ENCODE data around the gene MOB2.

MOB2 gene

GRCh38 chr11:1461826-1462697 lies 24.5 kb downstream of the MOB2 start:
- Histone ChIP-seq H3K9me3 (ENCODE audit: insufficient read depth, low read depth, low read length) (no peaks in the 10 kb centered on the region), H3K36me3 (ENCODE audit: insufficient read depth, low read depth, low read length) (no peaks in the 10 kb centered on the region), H3K4me1 (ENCODE audit: insufficient read depth, low read length) (no peaks in the 10 kb centered on the region), H3K27me3 (ENCODE audit: insufficient read depth, low read length) (no peaks in the 10 kb centered on the region), H3K27ac (ENCODE audit: low read length) (no peak overlapping the region), H3K9ac (ENCODE audit: low read depth, low read length) (no peak overlapping the region), H3K4me3 (ENCODE audit: low read length) (no peak overlapping the region)

- no peaks in the 10 kb centered on the region for H3K4me1 ChIP-seq (ENCODE audit: insufficient read depth, low read length)
- no peaks in the 10 kb centered on the region for H3K9me3 ChIP-seq (ENCODE audit: insufficient read depth, low read depth, low read length)
- no peaks in the 10 kb centered on the region for H3K36me3 ChIP-seq (ENCODE audit: insufficient read depth, low read depth, low read length)
- no peak overlapping the region for H3K9ac ChIP-seq (ENCODE audit: low read depth, low read length)
- no peak overlapping the region for H3K4me3 ChIP-seq (ENCODE audit: low read length)
- no peaks in the 10 kb centered on the region for H3K27me3 ChIP-seq (ENCODE audit: insufficient read depth, low read length)
- no peak overlapping the region for H3K27ac ChIP-seq (ENCODE audit: low read length)
Observed at GRCh38 chr11:1460986-1461825, 25.4 kb downstream of the MOB2 start.

GRCh38 chr11:1460396-1460985 lies 26.1 kb downstream of the MOB2 start:
- Histone ChIP-seq H3K9me3 (ENCODE audit: insufficient read depth, low read depth, low read length) (no peaks in the 10 kb centered on the region), H3K27me3 (ENCODE audit: insufficient read depth, low read length) (no peaks in the 10 kb centered on the region), H3K36me3 (ENCODE audit: insufficient read depth, low read depth, low read length) (no peaks in the 10 kb centered on the region)

GRCh38 chr11:1459764-1460395 lies 26.7 kb downstream of the MOB2 start:
- Histone ChIP-seq H3K36me3 (ENCODE audit: insufficient read depth, low read depth, low read length) (no peaks in the 10 kb centered on the region), H3K9me3 (ENCODE audit: insufficient read depth, low read depth, low read length) (no peaks in the 10 kb centered on the region), H3K4me1 (ENCODE audit: insufficient read depth, low read length) (no peaks in the 10 kb centered on the region)

More at GRCh38 chr11:1460396-1460985, 26.1 kb downstream of the MOB2 start:
- Histone ChIP-seq H3K4me1 (ENCODE audit: insufficient read depth, low read length) (no peaks in the 10 kb centered on the region), H3K9ac (ENCODE audit: low read depth, low read length) (no peak overlapping the region), H3K27ac (ENCODE audit: low read length) (no peak overlapping the region), H3K4me3 (ENCODE audit: low read length) (no peak overlapping the region)

GRCh38 chr11:1459219-1459575 lies 27.4 kb downstream of the MOB2 start:
- Histone ChIP-seq H3K27me3 (ENCODE audit: insufficient read depth, low read length) (no peaks in the 10 kb centered on the region), H3K27ac (ENCODE audit: low read length) (no peak overlapping the region), H3K9me3 (ENCODE audit: insufficient read depth, low read depth, low read length) (no peaks in the 10 kb centered on the region), H3K9ac (ENCODE audit: low read depth, low read length) (no peak overlapping the region), H3K4me1 (ENCODE audit: insufficient read depth, low read length) (no peaks in the 10 kb centered on the region), H3K36me3 (ENCODE audit: insufficient read depth, low read depth, low read length) (no peaks in the 10 kb centered on the region), H3K4me3 (ENCODE audit: low read length) (no peak overlapping the region)

More at GRCh38 chr11:1459764-1460395, 26.7 kb downstream of the MOB2 start:
- H3K27me3 ChIP-seq (ENCODE audit: insufficient read depth, low read length), result no peaks in the 10 kb centered on the region
- no peak overlapping the region for H3K4me3 ChIP-seq (ENCODE audit: low read length)
- H3K27ac ChIP-seq (ENCODE audit: low read length), result no peak overlapping the region
- no peak overlapping the region for H3K9ac ChIP-seq (ENCODE audit: low read depth, low read length)

GRCh38 chr11:1458340-1459218 lies 28.0 kb downstream of the MOB2 start:
- Histone ChIP-seq H3K9ac (ENCODE audit: low read depth, low read length) (no peak overlapping the region), H3K36me3 (ENCODE audit: insufficient read depth, low read depth, low read length) (no peaks in the 10 kb centered on the region), H3K27ac (ENCODE audit: low read length) (no peak overlapping the region), H3K4me3 (ENCODE audit: low read length) (no peak overlapping the region), H3K9me3 (ENCODE audit: insufficient read depth, low read depth, low read length) (no peaks in the 10 kb centered on the region), H3K27me3 (ENCODE audit: insufficient read depth, low read length) (no peaks in the 10 kb centered on the region), H3K4me1 (ENCODE audit: insufficient read depth, low read length) (no peaks in the 10 kb centered on the region)

- H3K9me3 ChIP-seq (ENCODE audit: insufficient read depth, low read depth, low read length), result no peaks in the 10 kb centered on the region
- no peak overlapping the region for H3K9ac ChIP-seq (ENCODE audit: low read depth, low read length)
- no peaks in the 10 kb centered on the region for H3K4me1 ChIP-seq (ENCODE audit: insufficient read depth, low read length)
- H3K27me3 ChIP-seq (ENCODE audit: insufficient read depth, low read length), result no peaks in the 10 kb centered on the region
- H3K36me3 ChIP-seq (ENCODE audit: insufficient read depth, low read depth, low read length), result no peaks in the 10 kb centered on the region
- H3K4me3 ChIP-seq (ENCODE audit: low read length), result no peak overlapping the region
- no peak overlapping the region for H3K27ac ChIP-seq (ENCODE audit: low read length)
Observed at GRCh38 chr11:1457856-1458255, 28.7 kb downstream of the MOB2 start.

- Histone ChIP-seq H3K27me3 (ENCODE audit: insufficient read depth, low read length) (no peaks in the 10 kb centered on the region), H3K9ac (ENCODE audit: low read depth, low read length) (no peak overlapping the region), H3K9me3 (ENCODE audit: insufficient read depth, low read depth, low read length) (no peaks in the 10 kb centered on the region), H3K4me1 (ENCODE audit: insufficient read depth, low read length) (no peaks in the 10 kb centered on the region), H3K36me3 (ENCODE audit: insufficient read depth, low read depth, low read length) (no peaks in the 10 kb centered on the region), H3K27ac (ENCODE audit: low read length) (no peak overlapping the region), H3K4me3 (ENCODE audit: low read length) (no peak overlapping the region)
Observed at GRCh38 chr11:1457326-1457680, 29.3 kb downstream of the MOB2 start.

GRCh38 chr11:1456596-1457325 lies 29.8 kb downstream of the MOB2 start:
- Histone ChIP-seq H3K27me3 (ENCODE audit: insufficient read depth, low read length) (no peaks in the 10 kb centered on the region), H3K9ac (ENCODE audit: low read depth, low read length) (no peak overlapping the region), H3K4me3 (ENCODE audit: low read length) (no peak overlapping the region), H3K36me3 (ENCODE audit: insufficient read depth, low read depth, low read length) (no peaks in the 10 kb centered on the region), H3K9me3 (ENCODE audit: insufficient read depth, low read depth, low read length) (no peaks in the 10 kb centered on the region), H3K4me1 (ENCODE audit: insufficient read depth, low read length) (no peaks in the 10 kb centered on the region), H3K27ac (ENCODE audit: low read length) (no peak overlapping the region)

- H3K9ac ChIP-seq (ENCODE audit: low read depth, low read length), result no peak overlapping the region
- no peaks in the 10 kb centered on the region for H3K27me3 ChIP-seq (ENCODE audit: insufficient read depth, low read length)
- H3K27ac ChIP-seq (ENCODE audit: low read length), result no peak overlapping the region
- no peaks in the 10 kb centered on the region for H3K9me3 ChIP-seq (ENCODE audit: insufficient read depth, low read depth, low read length)
- H3K4me1 ChIP-seq (ENCODE audit: insufficient read depth, low read length), result no peaks in the 10 kb centered on the region
- no peaks in the 10 kb centered on the region for H3K36me3 ChIP-seq (ENCODE audit: insufficient read depth, low read depth, low read length)
- H3K4me3 ChIP-seq (ENCODE audit: low read length), result no peak overlapping the region
Observed at GRCh38 chr11:1456176-1456575, 30.4 kb downstream of the MOB2 start.
